ENCODE data around the gene KAZN.

KAZN gene

DNA sequence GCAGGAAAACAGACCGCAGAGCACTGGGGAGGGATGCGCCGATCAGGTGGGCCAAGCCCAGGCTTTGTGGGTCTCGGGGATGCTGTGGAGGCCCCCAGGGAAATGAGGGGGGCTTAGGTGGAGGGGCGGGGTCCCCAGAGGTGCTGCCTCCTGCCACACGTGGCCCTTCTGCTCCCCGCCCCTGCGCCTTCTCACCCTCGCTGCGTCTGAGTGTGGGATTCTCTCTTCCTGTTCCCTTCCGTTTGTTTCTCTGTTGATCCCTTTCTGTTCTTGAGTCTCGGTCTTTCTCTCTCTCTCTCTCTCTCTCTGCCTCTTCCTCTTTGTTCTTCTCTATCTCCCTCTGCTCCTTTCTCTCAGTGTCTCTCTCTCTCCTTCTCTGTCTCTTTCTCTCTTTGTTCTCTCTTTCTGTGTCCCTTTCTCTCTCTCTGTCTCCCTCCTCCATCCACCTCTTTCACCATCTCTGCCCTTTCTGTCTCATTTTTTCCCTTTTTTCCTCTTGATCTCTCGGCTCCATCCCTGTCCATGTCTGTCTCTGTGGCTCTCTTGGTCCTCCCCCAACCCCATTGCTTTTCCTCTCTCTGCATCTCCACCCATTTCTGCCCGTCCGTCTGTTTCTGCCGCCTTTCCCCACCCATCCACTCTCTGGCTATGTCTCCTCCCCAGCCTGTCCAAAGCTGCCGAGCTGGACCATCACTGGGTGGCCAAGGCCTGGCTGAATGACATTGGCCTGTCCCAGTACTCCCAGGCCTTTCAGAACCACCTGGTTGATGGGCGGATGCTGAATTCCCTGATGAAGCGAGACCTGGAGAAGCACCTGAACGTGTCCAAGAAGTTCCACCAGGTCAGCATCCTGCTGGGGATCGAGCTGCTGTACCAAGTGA lies 502.6 kb downstream of the KAZN start:
- FAIRE-seq (no peak), DNase-seq (ENCODE audit: low spot score) (no peak)

DNA sequence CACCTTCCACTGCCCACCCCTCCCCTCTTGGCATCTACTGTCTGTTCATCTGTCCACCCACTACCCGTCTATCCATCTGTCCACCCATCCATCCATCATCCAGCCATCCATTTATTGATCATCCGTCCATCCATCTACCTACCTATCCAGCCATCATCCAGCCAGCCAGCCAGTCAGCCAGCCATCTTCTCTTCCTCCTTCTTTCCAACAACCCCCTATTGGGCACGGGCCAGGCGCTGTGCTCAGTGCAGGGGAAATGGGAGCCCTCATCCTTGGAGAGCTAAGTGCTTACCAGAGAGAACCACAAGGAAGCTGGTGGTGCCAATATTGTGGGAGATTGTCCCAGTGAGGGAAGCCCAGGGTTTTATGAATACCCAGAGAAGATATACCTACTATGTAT lies 503.3 kb downstream of the KAZN start:
- no peak for FAIRE-seq
- no peak for DNase-seq (ENCODE audit: low spot score)

DNA sequence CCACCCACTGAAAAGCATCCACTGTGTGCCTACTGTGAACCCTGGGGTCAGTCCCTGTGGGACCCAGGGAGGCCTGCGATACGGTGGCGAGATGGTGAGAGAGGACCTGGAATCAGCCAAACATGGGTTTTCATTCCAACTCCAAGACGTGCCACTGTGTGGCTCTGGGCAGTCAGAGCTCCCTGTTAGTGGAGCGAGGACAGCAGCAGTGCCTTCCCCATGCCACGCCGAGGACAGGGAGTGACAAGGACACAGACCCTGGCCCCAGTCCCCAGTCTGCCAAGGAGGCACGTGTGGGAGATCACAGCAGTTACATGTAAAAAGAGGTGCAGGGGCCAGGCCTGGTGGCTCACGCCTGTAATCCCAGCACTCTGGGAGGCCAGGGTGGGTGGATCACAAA lies 504.2 kb downstream of the KAZN start:
- DNase-seq (ENCODE audit: low spot score) (no peak), FAIRE-seq (no peak)

DNA sequence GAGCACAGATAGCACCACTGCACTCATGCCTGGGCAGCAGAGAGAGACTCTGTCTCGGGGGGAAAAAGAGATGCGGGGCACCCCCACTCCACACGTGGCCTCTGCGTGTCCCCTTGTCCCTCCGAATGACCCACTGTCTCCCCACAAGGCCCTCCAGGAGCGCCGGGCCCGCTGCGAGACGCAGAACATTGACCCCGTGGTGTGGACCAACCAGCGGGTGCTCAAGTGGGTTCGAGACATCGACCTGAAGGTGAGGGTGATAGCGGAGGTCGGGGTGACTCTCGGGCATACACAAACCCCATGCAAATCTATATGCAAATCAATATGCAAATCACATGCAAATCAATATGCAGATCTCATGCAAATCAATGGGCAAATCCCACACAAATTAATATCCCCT lies 504.7 kb downstream of the KAZN start:
- FAIRE-seq: no peak
- DNase-seq (ENCODE audit: low spot score): no peak

DNA sequence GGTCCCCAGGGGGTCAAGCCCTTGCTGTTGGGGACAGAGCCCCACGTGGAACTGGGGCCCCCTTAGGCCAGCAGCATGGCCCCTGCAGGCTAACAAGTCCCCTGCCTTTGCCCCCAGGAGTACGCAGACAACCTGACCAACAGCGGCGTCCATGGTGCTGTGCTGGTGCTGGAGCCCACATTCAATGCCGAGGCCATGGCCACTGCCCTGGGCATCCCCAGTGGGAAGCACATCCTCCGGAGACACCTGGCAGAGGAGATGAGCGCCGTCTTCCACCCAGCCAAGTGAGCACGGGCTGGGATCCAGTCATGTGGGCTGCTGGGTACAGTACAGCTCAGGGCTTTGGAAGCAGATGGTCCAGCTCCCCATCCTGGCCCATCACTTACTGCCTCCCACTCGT lies 505.4 kb downstream of the KAZN start:
- FAIRE-seq: no peak
- DNase-seq (ENCODE audit: low spot score): no peak

DNA sequence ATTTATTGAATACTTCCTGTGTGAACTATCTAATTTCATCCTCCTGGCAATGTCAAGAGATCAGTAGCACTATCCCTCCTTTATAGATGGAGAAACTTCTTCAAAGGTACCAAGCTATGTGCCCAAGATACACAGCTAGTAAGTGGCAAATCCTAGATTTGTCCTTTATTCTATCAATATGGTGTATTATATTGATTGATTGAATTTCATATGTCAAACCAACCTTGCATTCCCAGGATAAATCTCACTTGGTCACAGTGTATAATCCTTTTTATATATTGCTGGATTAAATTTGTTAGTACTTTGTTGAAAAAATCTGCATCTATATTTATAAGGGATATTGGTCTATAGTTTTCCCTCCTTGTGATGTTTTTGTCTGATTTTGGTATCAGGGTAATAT lies 506.3 kb downstream of the KAZN start:
- no peak for FAIRE-seq
- no peak for DNase-seq (ENCODE audit: low spot score)

DNA sequence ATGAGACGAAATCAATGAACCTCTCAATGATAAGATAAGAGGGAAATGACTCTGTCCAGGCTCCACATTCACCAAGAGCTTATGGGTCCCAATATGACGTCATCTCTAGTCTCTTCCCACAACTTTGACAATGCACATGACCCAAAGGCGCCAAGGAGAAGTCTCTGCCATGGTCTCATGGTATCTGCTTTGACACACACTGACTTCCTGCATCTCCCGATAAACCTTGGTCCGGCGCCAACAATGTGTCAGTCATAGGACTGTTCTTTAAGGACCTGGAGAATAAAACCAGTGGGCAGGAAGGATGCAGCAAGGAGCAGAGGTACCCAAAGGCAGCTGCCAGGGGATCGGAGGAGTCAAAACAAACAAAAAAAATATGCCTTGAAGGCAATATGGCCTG lies 508.1 kb downstream of the KAZN start:
- DNase-seq (ENCODE audit: low spot score): no peak
- FAIRE-seq: no peak

DNA sequence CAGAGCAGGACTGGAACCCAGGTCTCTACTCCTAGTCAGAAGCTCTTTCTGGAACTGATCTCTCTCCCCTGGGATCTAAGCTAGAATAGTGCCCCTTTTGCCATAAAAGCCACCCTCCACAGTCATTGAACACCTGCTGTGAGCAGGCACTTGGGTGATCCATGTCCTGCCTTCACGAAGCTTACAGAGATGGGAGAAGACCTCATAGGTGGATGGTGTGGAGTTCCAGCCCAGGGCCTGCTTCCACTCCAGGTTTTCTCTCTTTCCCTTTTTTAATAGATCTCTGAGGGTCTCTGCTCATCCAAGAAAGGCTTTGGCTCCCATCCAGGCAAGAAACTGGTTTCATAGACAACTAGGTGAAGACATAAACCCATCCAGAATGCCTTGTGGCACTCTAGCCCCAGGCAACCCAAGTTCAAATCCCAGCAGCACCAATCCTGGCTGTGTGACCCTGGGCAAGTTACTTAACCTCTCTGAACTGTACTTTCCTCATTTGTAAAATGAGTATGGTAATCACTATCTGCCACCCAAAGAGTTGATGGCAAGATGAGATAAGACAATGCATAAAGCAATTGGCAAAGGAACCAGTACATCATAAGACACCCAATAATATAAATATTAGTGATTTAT lies 508.7 kb downstream of the KAZN start:
- no peak for DNase-seq (ENCODE audit: low spot score)
- no peak for FAIRE-seq

DNA sequence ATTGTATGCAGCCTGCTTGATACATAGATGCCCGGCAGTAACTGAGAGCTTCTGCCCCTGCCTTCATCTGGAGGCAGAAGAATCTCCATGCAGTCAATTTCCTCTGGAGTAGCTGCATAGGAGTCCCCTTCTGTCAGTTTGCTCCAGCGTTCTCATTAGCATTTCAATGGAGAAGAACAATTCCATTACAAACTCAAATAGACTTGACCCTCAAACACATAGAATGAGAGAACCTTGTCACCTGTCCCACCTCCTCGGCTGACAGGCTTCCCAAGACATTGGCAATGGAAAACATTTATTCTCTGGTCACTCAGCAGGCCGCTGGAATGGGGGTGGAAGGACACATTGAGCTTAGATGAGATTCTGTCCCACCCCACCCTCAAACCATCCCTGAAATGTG lies 509.4 kb downstream of the KAZN start:
- DNase-seq (ENCODE audit: low spot score) (no peak), FAIRE-seq (no peak)

DNA sequence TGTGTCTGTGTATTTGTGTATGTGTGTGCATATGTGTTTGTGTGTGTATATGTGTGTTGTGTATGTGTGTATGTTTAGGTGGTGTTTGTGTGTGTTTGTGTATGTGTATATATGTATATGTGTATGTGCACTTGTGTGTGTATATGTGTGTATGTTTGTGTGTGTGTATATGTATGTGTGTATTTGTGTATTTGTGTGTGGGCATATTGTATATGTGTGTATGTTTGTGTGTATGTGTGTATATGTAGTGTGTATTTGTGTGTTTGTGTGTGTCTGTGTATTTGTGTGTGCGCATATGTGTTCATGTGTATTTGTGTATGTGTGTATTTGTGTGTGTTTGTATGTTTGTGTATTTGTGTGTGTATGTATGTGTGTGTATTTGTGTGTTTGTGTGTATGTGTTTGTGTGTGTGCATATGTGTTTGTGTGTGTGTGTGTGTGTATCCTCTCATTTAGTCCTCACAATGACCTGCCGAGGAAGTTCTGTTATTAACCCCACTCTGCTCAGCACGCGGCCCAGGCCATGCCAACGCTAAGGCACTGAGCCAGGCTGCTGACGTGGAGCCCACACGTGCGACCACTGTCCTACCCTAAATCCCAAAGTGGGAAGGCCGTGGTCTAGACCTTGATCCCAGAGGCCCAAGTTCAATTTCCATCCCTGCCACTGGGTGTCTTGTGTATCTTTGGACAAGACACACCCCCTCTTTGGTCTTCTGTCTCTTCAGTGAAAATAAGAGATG lies 511.8 kb downstream of the KAZN start:
- peak; percentile 94 for FAIRE-seq
- no peak for DNase-seq (ENCODE audit: low spot score)

DNA sequence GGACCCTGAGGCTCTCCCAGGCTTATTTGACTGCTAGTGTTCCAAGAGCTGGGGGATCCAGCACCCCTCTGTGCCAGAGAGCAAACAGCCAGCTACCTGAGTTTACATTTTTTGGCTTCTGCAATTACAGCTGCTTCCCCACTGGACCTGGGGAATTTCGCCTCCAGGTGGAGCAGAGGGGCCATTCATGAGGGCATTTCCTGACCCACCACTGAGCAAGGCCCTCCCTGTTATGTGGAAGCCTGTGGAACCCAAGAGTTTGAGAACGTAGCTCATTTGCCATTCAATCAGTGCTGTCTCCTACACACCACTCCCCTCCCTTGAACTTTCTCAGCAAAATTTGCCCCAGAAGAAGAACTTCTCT lies 512.4 kb downstream of the KAZN start:
- FAIRE-seq (no peak), DNase-seq (ENCODE audit: low spot score) (no peak)

DNA sequence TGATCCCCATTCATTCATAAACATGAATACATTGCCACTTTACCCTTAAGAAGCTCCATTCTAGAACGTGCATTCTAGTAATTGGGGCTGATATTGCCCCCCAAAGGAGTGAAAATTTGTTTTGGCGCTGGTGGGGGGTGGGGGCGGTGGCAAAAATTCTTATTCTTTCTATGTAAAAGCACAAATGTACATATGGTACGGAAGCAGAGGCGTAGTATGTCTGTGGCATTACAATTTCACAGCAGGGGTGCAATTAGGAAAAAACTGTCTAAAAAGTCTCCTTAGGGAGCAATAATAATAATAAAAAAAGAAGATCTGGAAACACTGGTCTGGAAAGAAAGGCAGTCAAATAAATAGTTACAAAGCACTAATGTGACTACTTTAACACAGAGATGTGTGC lies 514.7 kb downstream of the KAZN start:
- DNase-seq (ENCODE audit: low spot score): no peak
- FAIRE-seq: no peak

DNA sequence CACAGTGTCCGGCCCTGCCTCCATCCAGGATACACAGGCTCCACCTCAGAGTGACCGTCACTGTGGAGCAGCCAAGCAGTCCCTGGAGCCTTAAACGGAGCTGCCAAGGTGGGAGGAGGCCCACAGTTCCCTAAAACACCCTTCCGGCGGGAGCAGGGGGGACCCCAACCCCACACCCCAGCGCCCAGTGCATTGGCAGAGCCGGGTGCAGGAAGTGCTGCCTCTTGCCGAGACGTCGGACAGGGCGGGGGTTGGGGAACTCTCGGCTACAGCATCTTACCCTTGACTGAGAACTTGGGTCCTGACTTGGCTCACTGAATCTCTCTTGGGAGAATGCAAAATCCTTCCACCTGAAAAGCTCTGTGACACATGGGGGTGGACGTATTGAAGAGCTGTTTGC lies 516.4 kb downstream of the KAZN start:
- FAIRE-seq: no peak
- no peak for DNase-seq (ENCODE audit: low spot score)

DNA sequence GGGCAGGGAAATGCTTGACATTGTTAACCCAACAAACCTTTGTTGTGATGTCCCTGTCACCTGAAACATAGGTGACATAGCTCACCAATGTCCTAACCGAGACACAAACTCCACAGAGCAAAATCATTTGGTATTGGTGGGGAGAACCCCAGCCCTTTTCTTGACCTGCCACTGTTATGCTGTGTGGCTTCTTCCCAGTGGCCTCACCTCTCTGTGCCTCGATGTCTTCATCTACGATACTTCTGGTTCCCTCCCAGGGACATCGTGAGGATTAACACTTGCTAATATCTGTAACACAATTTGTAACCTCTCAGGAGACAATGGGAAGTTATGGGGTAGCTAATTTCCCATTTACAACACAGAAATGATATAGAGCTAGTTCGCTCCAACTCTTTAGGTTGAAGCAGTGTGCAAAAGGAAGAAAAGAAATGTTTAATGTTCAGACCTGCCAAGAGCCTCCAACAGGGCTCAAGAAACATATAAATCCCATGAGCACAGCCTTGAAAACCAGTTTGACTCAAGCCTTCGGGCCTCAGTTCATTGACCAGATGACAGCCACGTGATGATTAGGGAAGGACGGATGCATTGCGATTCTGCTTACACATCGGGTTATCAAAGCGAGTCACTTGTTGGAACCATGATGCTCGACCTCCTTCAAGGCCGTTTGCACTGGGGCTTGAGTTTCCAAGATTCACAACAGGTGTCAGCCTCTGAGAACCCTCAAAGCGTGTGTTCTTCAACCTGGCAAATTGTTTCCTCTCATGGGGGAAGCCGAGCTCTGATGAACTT lies 517.3 kb downstream of the KAZN start:
- FAIRE-seq: no peak
- no peak for DNase-seq (ENCODE audit: low spot score)

DNA sequence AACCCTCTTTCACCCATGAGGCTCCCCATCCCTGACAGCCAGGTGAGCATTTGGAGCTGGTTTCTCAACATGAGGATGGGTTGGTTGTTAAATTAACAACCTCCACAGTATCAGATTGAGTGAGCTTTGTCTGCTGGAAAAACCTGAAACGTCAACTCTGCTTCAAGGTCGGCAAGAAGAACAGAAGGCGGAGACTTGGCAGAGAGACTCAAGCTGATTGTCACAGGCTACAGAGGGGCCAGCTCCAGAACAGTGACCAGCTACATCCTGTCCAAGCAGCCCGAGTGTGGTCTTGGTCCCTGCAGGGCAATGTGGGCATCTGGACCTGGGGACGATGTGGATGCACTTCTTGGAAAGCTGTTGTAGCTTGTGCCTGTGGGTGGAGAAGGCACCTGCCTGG lies 518.5 kb downstream of the KAZN start:
- FAIRE-seq (no peak), DNase-seq (ENCODE audit: low spot score) (no peak)

DNA sequence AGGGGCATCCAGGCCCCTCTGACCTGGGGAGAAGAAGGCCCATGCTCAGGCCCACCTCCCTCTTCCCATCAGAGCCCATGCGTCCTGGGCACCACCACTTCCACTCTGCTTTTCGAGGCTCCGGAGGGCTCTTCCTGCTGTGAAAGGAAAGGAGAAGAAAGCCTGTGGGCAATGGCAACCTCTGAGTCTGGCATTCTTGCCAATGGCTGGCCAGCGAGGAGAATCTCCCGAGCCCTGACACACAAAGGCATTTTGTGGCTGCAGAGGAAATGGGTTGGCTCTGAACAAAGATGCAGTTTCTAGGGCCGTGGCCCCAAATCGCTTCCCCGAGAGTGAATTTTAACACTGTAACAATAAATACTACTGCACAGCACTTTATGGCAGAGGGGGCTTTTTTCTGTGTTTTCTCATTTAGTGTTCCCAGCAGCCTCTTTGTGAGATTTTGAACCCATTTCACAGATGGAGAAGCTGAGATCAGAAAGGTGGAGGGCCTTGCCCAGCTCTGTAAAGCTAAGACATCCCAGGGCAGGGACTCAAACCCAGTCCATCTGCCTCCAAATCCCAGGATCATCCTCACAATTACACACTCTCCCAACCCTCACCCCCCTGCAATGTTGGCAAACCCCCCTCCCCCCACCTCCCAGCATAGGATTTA lies 519.3 kb downstream of the KAZN start:
- FAIRE-seq (no peak), DNase-seq (ENCODE audit: low spot score) (no peak)

DNA sequence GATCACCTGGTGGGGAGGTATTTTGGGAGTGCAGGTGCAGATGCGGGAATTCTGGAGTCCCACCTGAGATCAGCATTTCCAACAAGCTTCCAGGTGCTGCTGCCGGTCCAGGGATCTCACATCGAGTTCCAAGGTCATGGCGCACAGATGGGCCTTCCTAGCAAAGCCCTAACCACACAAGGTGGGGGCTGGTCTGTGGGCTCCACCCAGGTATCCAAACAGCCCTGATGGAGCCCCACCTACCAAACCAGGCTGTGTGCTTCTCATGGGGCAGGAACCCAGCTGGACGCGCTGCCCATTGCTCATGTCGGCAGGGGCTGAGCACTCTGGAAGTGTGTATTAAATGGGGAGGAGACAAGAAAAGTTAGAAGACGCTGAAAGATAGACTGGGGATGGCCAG lies 520.1 kb downstream of the KAZN start:
- no peak for FAIRE-seq
- no peak for DNase-seq (ENCODE audit: low spot score)

DNA sequence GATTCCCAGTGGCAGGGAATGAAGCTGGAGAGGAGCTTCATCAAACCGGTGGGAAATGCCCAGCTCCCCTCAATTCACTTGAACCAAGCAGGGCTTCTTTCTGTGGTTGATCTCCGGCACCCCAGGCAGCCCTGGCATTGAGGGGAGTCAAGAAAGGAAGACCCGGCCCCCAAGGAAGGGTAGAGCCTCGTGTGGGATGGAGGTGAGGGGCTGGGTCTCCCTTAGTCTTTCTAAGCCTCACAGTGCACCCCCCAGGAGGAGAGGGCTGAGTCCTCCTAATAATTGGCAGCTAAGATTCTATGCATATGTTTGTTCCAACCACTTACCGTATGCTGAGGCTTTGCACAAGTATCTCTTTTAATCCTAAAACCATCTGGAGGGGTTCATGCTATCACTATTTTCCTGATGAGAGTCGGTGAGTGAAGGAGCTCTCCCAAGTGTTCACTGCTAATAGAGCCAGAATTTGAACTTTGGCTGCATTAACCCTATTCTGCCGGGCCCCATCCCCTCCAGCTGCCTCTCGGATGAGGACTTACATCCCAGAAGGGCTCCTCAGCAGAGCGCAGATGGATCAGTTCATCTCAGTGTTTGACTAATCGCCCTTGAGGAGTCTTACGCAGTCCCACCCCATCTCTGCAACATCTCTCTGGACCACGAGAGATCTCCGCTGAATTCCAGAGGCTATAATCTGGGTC lies 521.9 kb downstream of the KAZN start:
- no peak for DNase-seq (ENCODE audit: low spot score)
- no peak for FAIRE-seq

DNA sequence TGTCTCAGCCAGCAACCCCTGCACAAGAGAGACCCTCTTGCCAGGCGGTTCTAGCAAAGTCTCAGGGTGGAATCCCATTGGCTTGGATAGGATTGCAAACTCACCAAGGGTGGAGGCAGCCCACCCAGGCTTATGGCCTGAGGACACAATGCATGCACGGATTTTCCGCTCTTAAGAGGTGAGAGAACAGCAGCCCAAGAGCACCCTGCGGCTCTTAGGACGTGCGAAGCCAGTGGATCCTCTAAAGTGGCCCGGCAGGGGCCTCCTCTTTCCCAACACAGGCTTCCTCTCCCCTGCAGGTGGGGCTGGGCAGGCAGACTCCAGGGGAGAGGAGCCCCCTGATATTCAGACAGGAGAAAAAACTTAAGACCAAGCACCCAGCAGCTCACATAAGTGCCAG lies 523.8 kb downstream of the KAZN start:
- FAIRE-seq (no peak), DNase-seq (ENCODE audit: low spot score) (no peak)

DNA sequence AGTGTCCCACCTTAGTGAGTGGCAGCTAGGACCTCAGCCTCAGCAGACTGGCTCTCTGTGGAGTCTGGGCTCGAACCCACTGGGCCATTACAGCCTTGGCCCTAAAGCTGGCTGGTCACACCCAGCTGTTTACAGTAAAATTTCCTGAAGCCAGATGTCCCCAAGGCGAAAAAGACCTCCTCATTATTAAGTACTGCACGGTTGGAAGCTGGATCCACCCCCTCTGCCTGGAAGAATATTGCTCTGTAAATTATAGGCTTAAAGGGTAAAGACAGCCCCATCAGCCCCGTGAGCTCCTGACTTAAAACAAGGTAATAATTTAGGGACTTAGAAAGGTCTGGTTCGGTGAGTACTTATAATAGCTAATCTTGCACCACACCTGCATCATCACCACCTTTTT lies 524.8 kb downstream of the KAZN start:
- no peak for FAIRE-seq

DNA sequence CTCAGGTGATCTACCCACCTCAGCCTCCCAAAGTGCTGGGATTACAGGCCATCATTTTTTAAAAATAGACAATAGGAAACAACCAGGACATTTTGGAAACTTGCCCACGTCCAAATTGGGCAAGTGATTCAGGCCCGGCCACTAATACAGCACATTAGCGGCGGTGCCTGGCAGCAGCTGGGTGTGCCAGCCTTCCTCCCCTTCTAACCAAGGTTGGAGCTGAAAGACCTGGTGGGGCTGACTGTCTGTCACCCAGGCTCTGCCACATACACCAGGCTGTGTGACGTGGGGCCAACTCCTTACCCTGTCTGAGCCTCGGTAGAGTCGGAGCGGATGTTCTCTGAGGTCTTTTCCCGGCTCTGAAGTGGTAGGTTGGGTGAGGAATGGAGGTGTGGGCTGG lies 525.4 kb downstream of the KAZN start:
- DNase-seq (ENCODE audit: low spot score) (no peak), FAIRE-seq (no peak)

More for the DNA sequence above, 524.8 kb downstream of the KAZN start:
- no peak for DNase-seq (ENCODE audit: low spot score)

Data from urothelium cell line (cell line).